ENCODE measurements around the gene MRPL11.

The MRPL11 gene

DNA sequence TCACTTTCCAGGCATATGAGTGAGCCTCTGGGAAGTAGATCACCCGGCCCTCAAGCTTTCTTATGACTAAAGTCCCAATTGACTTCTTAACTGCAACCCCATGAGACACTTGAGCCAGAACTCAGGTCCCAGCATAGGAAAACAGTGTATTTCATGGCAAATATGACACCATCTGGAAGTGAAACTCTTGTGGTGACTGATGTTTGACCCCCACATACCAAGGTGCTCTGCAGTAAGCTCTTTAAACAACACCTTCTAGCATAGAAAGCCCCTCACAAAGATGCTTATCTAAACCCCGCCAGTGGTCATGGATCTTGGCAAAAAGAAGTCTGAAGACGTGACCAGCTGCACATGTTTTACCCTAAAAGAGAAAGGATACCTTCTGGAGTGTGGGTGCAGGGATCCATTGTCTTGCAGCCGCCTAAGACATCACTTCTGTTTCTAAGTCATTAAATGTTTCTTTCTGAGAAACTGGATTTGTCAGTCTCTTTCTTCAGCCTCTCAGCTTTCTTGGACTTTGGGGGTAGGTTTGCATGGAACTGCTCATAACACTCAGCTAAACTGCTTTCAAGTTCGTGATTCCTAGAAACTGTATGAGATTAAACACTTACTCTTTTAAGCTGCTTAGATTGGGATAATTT is 20.6 kb upstream of the MRPL11 start:
- peaks cover 0 to 4% (median 0%) of the 10 kb centered on the region in 5 experiments for H3K9me3 ChIP-seq (ENCODE audit: control extremely low read depth in 1 of 5, control insufficient read depth in 4 of 5, insufficient read depth in 2 of 5, low read depth in 1 of 5, low read length in 4 of 5)
- WGBS (ENCODE audit: insufficient coverage), result 94% methylated on average over 5 of the region's 5 CpGs
- no peak overlapping the region for H3K27ac ChIP-seq (ENCODE audit: insufficient read depth in 1 of 2, low read depth in 1 of 2, low read length in 2 of 2, poor library complexity in 1 of 2, severe bottlenecking in 2 of 2)
- no peak overlapping the region for H3K4me3 ChIP-seq (ENCODE audit: control insufficient read depth in 1 of 7, extremely low read depth in 1 of 7, insufficient read depth in 4 of 7, low read depth in 2 of 7, low read length in 6 of 7)
- H3K4me1 ChIP-seq (ENCODE audit: control extremely low read depth in 1 of 4, control insufficient read depth in 4 of 4, insufficient read depth in 4 of 4, low read length in 3 of 4), result no peaks in the 10 kb centered on the region
- POLR2A ChIA-PET, result no interaction called here
- CTCF ChIA-PET, result no interaction called here
- peaks cover 0 to 4% (median 0%) of the 10 kb centered on the region in 5 experiments for H3K27me3 ChIP-seq (replicated peaks in 2 of 5; ENCODE audit: control insufficient read depth in 4 of 5, insufficient read depth in 5 of 5, low read length in 4 of 5)
- DNase-seq, result no peak
- H3K36me3 ChIP-seq (ENCODE audit: control insufficient read depth in 4 of 4, insufficient read depth in 4 of 4, low read length in 3 of 4), result no peaks in the 10 kb centered on the region

DNA sequence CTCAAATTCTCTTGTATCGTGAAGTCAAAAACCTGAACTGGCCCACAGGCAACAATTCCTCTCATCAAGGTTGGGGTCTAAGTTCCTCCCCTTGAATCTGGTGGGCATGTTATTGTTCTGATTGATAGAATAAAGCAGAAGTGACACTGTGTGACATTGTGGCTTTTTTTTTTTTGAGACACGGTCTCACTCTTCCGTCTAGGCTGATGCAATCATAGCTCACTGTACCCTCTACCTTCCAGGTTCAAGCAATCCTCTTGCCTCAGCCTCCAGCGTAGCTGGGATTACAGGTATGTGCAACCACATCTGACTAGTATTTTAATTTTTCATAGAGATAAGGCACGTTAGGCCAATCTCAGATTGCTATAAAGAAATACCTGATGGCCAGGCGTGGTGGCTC is 19.2 kb upstream of the MRPL11 start:
- H3K4me1 ChIP-seq (ENCODE audit: control extremely low read depth in 1 of 4, control insufficient read depth in 4 of 4, insufficient read depth in 4 of 4, low read length in 3 of 4), result no peaks in the 10 kb centered on the region
- no peak overlapping the region for H3K27ac ChIP-seq (ENCODE audit: insufficient read depth in 1 of 2, low read depth in 1 of 2, low read length in 2 of 2, poor library complexity in 1 of 2, severe bottlenecking in 2 of 2)
- no peak overlapping the region for H3K4me3 ChIP-seq (ENCODE audit: control insufficient read depth in 1 of 7, extremely low read depth in 1 of 7, insufficient read depth in 4 of 7, low read depth in 2 of 7, low read length in 6 of 7)
- POLR2A ChIA-PET, result no interaction called here
- peak in 2 of 3 donors; percentile 40 to 53 for DNase-seq
- H3K9me3 ChIP-seq (ENCODE audit: control extremely low read depth in 1 of 5, control insufficient read depth in 4 of 5, insufficient read depth in 2 of 5, low read depth in 1 of 5, low read length in 4 of 5), result peaks cover 0 to 2% (median 0%) of the 10 kb centered on the region in 5 experiments
- no peaks in the 10 kb centered on the region for H3K36me3 ChIP-seq (ENCODE audit: control insufficient read depth in 4 of 4, insufficient read depth in 4 of 4, low read length in 3 of 4)
- CTCF ChIA-PET, result interaction anchor here (1.5 kb wide), 1 partner anchor 28 kb away, joined by 3 read pairs; no protein-coding TSS in a partner anchor
- H3K27me3 ChIP-seq (replicated peaks in 2 of 5; ENCODE audit: control insufficient read depth in 4 of 5, insufficient read depth in 5 of 5, low read length in 4 of 5), result peaks cover 0 to 6% (median 2%) of the 10 kb centered on the region in 5 experiments
- WGBS (ENCODE audit: insufficient coverage), result 70% methylated on average over 2 of the region's 6 CpGs

- H3K4me1 ChIP-seq (ENCODE audit: control extremely low read depth in 1 of 4, control insufficient read depth in 4 of 4, insufficient read depth in 4 of 4, low read length in 3 of 4), result no peaks in the 10 kb centered on the region
- no peak overlapping the region for H3K4me3 ChIP-seq (ENCODE audit: control insufficient read depth in 1 of 7, extremely low read depth in 1 of 7, insufficient read depth in 4 of 7, low read depth in 2 of 7, low read length in 6 of 7)
- ChIA-PET POLR2A (interaction anchor here (0.7 kb wide), 1 partner anchor 234 kb away, joined by 3 read pairs; no protein-coding TSS in a partner anchor), CTCF (interaction anchor here (1.1 kb wide), 1 partner anchor 35 kb away, joined by 3 read pairs; no protein-coding TSS in a partner anchor)
- peaks cover 0 to 6% (median 2%) of the 10 kb centered on the region in 5 experiments for H3K27me3 ChIP-seq (replicated peaks in 2 of 5; ENCODE audit: control insufficient read depth in 4 of 5, insufficient read depth in 5 of 5, low read length in 4 of 5)
- H3K9me3 ChIP-seq (ENCODE audit: control extremely low read depth in 1 of 5, control insufficient read depth in 4 of 5, insufficient read depth in 2 of 5, low read depth in 1 of 5, low read length in 4 of 5), result peaks cover 0 to 4% (median 0%) of the 10 kb centered on the region in 5 experiments
- H3K27ac ChIP-seq (ENCODE audit: insufficient read depth in 1 of 2, low read depth in 1 of 2, low read length in 2 of 2, poor library complexity in 1 of 2, severe bottlenecking in 2 of 2), result no peak overlapping the region
- WGBS (ENCODE audit: insufficient coverage), result 89% methylated on average over 3 of the region's 3 CpGs
- no peaks in the 10 kb centered on the region for H3K36me3 ChIP-seq (ENCODE audit: control insufficient read depth in 4 of 4, insufficient read depth in 4 of 4, low read length in 3 of 4)
- no peak for DNase-seq
Measured at GRCh38 chr11:66454828-66455227, 16.2 kb upstream of the MRPL11 start.

DNA sequence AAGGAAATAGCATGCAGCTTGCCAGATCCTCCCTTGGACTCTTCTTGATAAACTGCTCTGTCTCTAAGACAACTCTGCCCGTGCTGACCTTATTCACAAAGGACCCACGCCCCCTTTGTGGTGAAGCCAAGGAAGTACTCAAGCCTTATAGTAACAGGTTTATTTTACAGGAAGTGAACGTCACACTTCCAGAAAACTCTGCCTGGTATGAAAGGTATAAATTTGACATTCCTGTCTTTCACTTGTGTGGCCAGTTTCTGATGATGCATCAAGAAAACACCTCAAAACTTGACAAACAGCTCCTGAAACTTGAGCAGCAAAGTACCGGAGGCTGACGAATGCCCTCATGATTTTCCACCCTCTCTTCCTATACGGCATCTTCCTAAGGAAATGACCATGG is 15.6 kb upstream of the MRPL11 start:
- no peak for DNase-seq
- Histone ChIP-seq H3K27me3 (replicated peaks in 2 of 5; ENCODE audit: control insufficient read depth in 4 of 5, insufficient read depth in 5 of 5, low read length in 4 of 5) (peaks cover 0 to 6% (median 2%) of the 10 kb centered on the region in 5 experiments), H3K4me3 (ENCODE audit: control insufficient read depth in 1 of 7, extremely low read depth in 1 of 7, insufficient read depth in 4 of 7, low read depth in 2 of 7, low read length in 6 of 7) (no peak overlapping the region), H3K9me3 (ENCODE audit: control extremely low read depth in 1 of 5, control insufficient read depth in 4 of 5, insufficient read depth in 2 of 5, low read depth in 1 of 5, low read length in 4 of 5) (peaks cover 0 to 4% (median 0%) of the 10 kb centered on the region in 5 experiments), H3K36me3 (ENCODE audit: control insufficient read depth in 4 of 4, insufficient read depth in 4 of 4, low read length in 3 of 4) (no peaks in the 10 kb centered on the region), H3K4me1 (ENCODE audit: control extremely low read depth in 1 of 4, control insufficient read depth in 4 of 4, insufficient read depth in 4 of 4, low read length in 3 of 4) (no peaks in the 10 kb centered on the region), H3K27ac (ENCODE audit: insufficient read depth in 1 of 2, low read depth in 1 of 2, low read length in 2 of 2, poor library complexity in 1 of 2, severe bottlenecking in 2 of 2) (no peak overlapping the region)
- WGBS (ENCODE audit: insufficient coverage), result 54% methylated on average over 4 of the region's 6 CpGs
- CTCF ChIA-PET, result interaction anchor here (1.1 kb wide), 1 partner anchor 36 kb away, joined by 3 read pairs; no protein-coding TSS in a partner anchor
- POLR2A ChIA-PET, result no interaction called here

DNA sequence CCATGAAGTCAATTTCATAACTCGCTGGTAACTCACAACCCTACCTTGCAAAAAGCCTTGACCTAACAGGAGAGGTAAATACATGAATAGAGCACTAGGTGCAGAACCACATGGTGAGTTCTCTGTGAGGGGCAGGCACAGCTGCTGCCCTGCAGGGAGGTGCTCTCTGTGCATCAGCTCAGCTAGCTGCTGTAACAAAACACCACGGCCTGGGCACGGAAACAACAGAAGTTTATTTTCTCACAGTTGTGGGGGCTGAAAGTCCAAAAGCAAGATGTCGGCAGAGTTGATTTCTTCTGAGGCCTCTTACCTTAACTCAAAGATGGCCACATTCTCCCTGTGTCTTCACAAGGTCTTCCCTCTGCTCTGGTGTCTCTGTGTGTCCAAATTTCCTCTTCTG is 13.0 kb upstream of the MRPL11 start:
- H3K9me3 ChIP-seq (ENCODE audit: control extremely low read depth in 1 of 5, control insufficient read depth in 4 of 5, insufficient read depth in 2 of 5, low read depth in 1 of 5, low read length in 4 of 5), result peaks cover 0 to 4% (median 0%) of the 10 kb centered on the region in 5 experiments
- POLR2A ChIA-PET, result no interaction called here
- no peak overlapping the region for H3K27ac ChIP-seq (ENCODE audit: insufficient read depth in 1 of 2, low read depth in 1 of 2, low read length in 2 of 2, poor library complexity in 1 of 2, severe bottlenecking in 2 of 2)
- H3K27me3 ChIP-seq (replicated peaks in 2 of 5; ENCODE audit: control insufficient read depth in 4 of 5, insufficient read depth in 5 of 5, low read length in 4 of 5), result peaks cover 2 to 6% (median 2%) of the 10 kb centered on the region in 5 experiments
- H3K4me3 ChIP-seq (ENCODE audit: control insufficient read depth in 1 of 7, extremely low read depth in 1 of 7, insufficient read depth in 4 of 7, low read depth in 2 of 7, low read length in 6 of 7), result no peak overlapping the region
- 96% methylated on average over 3 of the region's 4 CpGs for WGBS (ENCODE audit: insufficient coverage)
- H3K4me1 ChIP-seq (ENCODE audit: control extremely low read depth in 1 of 4, control insufficient read depth in 4 of 4, insufficient read depth in 4 of 4, low read length in 3 of 4), result no peaks in the 10 kb centered on the region
- no peak for DNase-seq
- CTCF ChIA-PET, result no interaction called here
- H3K36me3 ChIP-seq (ENCODE audit: control insufficient read depth in 4 of 4, insufficient read depth in 4 of 4, low read length in 3 of 4), result no peaks in the 10 kb centered on the region

DNA sequence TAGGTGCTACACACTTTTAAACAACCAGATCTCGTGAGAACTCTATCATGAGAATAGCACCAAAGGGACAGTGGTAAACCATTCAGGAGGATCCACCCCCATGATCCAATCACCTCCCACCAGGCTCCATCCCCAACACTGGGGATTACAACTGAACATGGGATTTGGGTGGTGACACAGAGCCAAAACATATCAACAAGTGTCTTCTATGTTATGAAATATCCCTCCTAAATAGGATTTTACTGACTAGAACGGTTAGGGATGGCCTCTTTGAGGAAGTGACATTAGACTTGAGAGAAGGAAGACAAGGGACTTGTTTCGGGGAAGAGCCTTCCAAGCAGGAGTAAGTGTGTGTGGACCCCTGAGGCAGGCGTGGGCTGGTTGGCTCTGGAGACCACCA is 11.9 kb upstream of the MRPL11 start:
- Histone ChIP-seq H3K27me3 (replicated peaks in 2 of 5; ENCODE audit: control insufficient read depth in 4 of 5, insufficient read depth in 5 of 5, low read length in 4 of 5) (peaks cover 2 to 6% (median 2%) of the 10 kb centered on the region in 5 experiments), H3K4me1 (ENCODE audit: control extremely low read depth in 1 of 4, control insufficient read depth in 4 of 4, insufficient read depth in 4 of 4, low read length in 3 of 4) (no peaks in the 10 kb centered on the region), H3K36me3 (ENCODE audit: control insufficient read depth in 4 of 4, insufficient read depth in 4 of 4, low read length in 3 of 4) (no peaks in the 10 kb centered on the region), H3K4me3 (ENCODE audit: control insufficient read depth in 1 of 7, extremely low read depth in 1 of 7, insufficient read depth in 4 of 7, low read depth in 2 of 7, low read length in 6 of 7) (no peak overlapping the region), H3K9me3 (ENCODE audit: control extremely low read depth in 1 of 5, control insufficient read depth in 4 of 5, insufficient read depth in 2 of 5, low read depth in 1 of 5, low read length in 4 of 5) (peaks cover 0 to 4% (median 0%) of the 10 kb centered on the region in 5 experiments), H3K27ac (ENCODE audit: insufficient read depth in 1 of 2, low read depth in 1 of 2, low read length in 2 of 2, poor library complexity in 1 of 2, severe bottlenecking in 2 of 2) (no peak overlapping the region)
- DNase-seq, result no peak
- 74% methylated on average over 3 of the region's 4 CpGs for WGBS (ENCODE audit: insufficient coverage)
- CTCF ChIA-PET, result no interaction called here
- POLR2A ChIA-PET, result no interaction called here

DNA sequence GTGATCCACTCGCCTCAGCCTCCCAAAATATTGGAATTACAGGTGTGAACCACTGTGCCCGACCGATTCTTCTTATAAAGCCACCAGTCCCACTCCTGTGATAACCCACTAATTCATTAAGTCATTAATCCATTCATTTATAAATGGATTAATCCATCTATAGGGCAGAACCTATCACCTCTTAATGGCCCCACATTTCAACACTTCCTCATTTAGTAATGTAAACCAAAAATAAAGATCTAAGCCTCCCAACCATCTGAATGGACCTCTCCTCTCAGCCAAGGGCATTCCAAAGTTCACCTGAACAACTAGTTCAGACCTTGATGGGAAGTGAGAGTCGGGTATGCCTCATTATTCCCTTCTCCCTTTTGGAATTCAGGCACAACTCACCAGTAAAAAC is 9.9 kb upstream of the MRPL11 start:
- 88% methylated on average over 3 of the region's 4 CpGs for WGBS (ENCODE audit: insufficient coverage)
- ChIA-PET CTCF (no interaction called here), POLR2A (no interaction called here)
- peaks cover 0 to 4% (median 0%) of the 10 kb centered on the region in 5 experiments for H3K27me3 ChIP-seq (replicated peaks in 2 of 5; ENCODE audit: control insufficient read depth in 4 of 5, insufficient read depth in 5 of 5, low read length in 4 of 5)
- no peaks in the 10 kb centered on the region for H3K4me1 ChIP-seq (ENCODE audit: control extremely low read depth in 1 of 4, control insufficient read depth in 4 of 4, insufficient read depth in 4 of 4, low read length in 3 of 4)
- DNase-seq, result no peak
- H3K4me3 ChIP-seq (ENCODE audit: control insufficient read depth in 1 of 7, extremely low read depth in 1 of 7, insufficient read depth in 4 of 7, low read depth in 2 of 7, low read length in 6 of 7), result no peak overlapping the region
- no peaks in the 10 kb centered on the region for H3K36me3 ChIP-seq (ENCODE audit: control insufficient read depth in 4 of 4, insufficient read depth in 4 of 4, low read length in 3 of 4)
- H3K9me3 ChIP-seq (ENCODE audit: control extremely low read depth in 1 of 5, control insufficient read depth in 4 of 5, insufficient read depth in 2 of 5, low read depth in 1 of 5, low read length in 4 of 5), result peaks cover 0 to 6% (median under 1%) of the 10 kb centered on the region in 5 experiments
- H3K27ac ChIP-seq (ENCODE audit: insufficient read depth in 1 of 2, low read depth in 1 of 2, low read length in 2 of 2, poor library complexity in 1 of 2, severe bottlenecking in 2 of 2), result no peak overlapping the region
